CD4-positive, alpha-beta T cell treated with Interleukin-21 for 1 hour (primary cell): ENCODE data around the gene GSTM2.

ENCODE experiments used
- DNase-seq: peaks from one replicate; pipeline ENCODE4 v3.0.0-alpha.2; 2020

The GSTM2 gene

GRCh38 chr1:109667452-109668122 lies at the start of gene GSTM2:
TSS of gene GSTM2 (plus strand) at chr1:109668057. CDS start at chr1:109668116, 59 bp downstream.
- peak; percentile 76 for DNase-seq

- no peak for DNase-seq
Observed at GRCh38 chr1:109618661-109619575, 48.9 kb upstream of the GSTM2 start.

- DNase-seq, result peak; percentile 88
Observed at GRCh38 chr1:109619576-109620400, 48.1 kb upstream of the GSTM2 start, which contains the start of the genes AMPD2 and GNAT2. TSS of gene AMPD2 (plus strand) at chr1:109619837. CDS start at chr1:109621176, 1,339 bp downstream. TSS of gene GNAT2 (minus strand) at chr1:109619616. CDS start at chr1:109612870, 6,746 bp downstream.

GRCh38 chr1:109620401-109620791 lies 47.5 kb upstream of the GSTM2 start:
- DNase-seq, result no peak

- DNase-seq, result peak; percentile 97
Observed at GRCh38 chr1:109620841-109621286, 47.0 kb upstream of the GSTM2 start.

GRCh38 chr1:109621379-109622136 lies 46.3 kb upstream of the GSTM2 start:
- DNase-seq, result no peak

GRCh38 chr1:109622137-109622892 lies 45.5 kb upstream of the GSTM2 start:
- DNase-seq, result no peak

- DNase-seq, result no peak
Observed at GRCh38 chr1:109622895-109623294, 45.0 kb upstream of the GSTM2 start.

- no peak for DNase-seq
Observed at GRCh38 chr1:109623601-109624161, 44.2 kb upstream of the GSTM2 start.

- no peak for DNase-seq
Observed at GRCh38 chr1:109624201-109625010, 43.5 kb upstream of the GSTM2 start.

- no peak for DNase-seq
Observed at GRCh38 chr1:109625176-109625575, 42.7 kb upstream of the GSTM2 start.

- DNase-seq, result no peak
Observed at GRCh38 chr1:109625601-109626560, 42.0 kb upstream of the GSTM2 start.

GRCh38 chr1:109626682-109627408 lies 41.0 kb upstream of the GSTM2 start:
- DNase-seq, result no peak

GRCh38 chr1:109627692-109628399 lies 40.0 kb upstream of the GSTM2 start:
- DNase-seq, result no peak

GRCh38 chr1:109628540-109629321 lies 39.1 kb upstream of the GSTM2 start:
- DNase-seq, result no peak

GRCh38 chr1:109629372-109630030 lies 38.4 kb upstream of the GSTM2 start:
- no peak for DNase-seq
